GM12801 (cell line): ENCODE results near the gene TMEM101.

Source experiments
- TF ChIP-seq, protein P1 (sequence below): IDR thresholded peaks from one replicate; pipeline ENCODE4 v1.5.1; 2011; ENCODE audit warnings: control low read depth; ENCODE audit not compliant: insufficient read length; ENCODE audit errors: extremely low read depth

Gene TMEM101

DNA sequence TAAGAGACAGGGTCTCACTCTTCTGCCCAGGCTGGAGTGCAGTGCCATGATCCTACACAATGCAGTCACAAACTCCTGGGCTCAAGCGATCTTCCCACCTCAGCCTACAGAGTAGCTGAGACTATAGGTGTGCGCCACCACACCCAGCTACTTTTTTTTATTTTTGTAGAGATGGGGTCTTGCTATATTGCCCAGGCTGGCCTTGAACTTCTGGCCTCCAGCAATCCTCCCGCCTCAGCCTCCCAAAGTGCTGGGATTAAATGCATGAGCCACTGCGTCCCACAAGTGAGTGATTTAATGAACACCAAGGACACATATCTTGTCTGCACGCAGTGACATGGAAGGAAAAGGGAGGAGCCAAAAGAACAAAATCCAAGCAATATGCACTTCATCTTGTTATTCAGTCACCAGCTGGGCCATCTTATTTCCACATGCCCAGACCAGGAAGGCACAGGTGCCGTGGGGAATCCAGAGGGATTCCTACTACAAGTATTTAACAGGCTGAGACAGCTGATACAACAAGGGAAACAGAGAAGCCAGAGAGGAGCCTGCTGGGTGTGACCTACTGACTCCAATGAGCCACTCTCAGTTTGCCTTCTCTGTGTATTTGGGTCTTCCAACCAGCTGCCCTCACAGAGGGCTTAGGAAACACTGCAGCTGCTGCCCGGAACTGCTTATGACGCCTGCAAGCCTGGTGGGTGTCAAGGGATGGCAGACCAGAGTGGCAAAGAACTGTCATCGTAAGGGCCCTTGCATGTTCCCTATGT lies 34.7 kb upstream of the TMEM101 start:
- TF ChIP-seq, protein P1, sequence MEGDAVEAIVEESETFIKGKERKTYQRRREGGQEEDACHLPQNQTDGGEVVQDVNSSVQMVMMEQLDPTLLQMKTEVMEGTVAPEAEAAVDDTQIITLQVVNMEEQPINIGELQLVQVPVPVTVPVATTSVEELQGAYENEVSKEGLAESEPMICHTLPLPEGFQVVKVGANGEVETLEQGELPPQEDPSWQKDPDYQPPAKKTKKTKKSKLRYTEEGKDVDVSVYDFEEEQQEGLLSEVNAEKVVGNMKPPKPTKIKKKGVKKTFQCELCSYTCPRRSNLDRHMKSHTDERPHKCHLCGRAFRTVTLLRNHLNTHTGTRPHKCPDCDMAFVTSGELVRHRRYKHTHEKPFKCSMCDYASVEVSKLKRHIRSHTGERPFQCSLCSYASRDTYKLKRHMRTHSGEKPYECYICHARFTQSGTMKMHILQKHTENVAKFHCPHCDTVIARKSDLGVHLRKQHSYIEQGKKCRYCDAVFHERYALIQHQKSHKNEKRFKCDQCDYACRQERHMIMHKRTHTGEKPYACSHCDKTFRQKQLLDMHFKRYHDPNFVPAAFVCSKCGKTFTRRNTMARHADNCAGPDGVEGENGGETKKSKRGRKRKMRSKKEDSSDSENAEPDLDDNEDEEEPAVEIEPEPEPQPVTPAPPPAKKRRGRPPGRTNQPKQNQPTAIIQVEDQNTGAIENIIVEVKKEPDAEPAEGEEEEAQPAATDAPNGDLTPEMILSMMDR = no peak

DNA sequence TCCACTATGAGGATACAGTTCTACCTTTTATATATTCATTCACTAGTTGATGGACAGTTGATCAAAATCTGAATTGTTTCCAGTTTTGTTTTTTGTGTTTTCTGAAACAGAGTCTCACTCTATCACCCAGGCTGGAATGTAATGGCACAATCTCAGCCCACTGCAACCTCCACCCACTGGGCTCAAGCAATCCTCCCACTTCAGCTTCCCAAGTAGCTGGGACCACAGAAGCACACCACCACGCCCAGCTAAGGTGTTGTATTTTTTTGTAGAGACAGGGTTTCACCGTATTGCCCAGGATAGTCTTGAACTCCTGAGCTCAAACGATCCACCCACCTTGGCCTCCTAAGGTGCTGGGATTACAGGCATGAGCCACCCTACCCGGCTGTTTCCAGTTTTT lies 30.7 kb upstream of the TMEM101 start:
- TF ChIP-seq, protein P1 = no peak

DNA sequence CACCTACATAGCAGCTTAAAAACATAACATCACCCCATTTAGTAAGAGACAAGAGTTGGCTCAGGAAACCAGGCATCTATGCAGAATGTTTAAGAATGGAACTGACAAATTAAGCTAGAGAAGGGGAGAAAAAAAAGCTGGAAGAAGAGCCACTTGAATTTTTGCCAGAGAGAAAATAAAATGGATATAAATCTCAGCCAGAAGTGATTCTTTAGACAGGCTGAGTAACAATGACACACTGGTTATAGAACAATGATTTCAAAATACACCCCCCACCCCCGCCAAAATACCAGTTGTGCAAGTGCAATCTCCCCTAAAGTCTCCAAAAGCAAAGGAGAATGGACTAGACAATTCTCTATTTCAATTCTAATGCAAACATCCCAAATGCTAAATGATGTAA lies 29.3 kb upstream of the TMEM101 start:
- TF ChIP-seq, protein P1 = no peak

DNA sequence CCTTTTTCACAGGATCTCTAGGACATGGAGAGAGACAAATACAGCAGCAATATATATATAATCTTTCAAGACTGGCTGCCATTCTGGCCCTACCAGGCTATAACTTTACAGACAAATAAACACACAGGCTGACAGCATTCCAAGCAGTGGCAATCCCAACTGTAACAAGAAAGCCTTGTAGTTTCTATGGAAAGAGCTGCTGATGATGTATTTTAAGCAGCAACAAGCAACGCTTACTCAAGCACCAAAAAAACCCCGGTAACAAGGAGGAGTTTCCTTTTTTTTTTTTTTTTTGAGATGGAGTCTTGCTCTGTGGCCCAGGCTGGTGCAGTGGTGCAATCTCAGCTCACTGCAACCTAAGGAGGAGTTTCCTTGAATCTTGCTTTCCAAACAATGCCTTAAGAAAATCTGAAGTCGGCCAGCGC lies 28.5 kb upstream of the TMEM101 start:
- TF ChIP-seq, protein P1 = no peak

DNA sequence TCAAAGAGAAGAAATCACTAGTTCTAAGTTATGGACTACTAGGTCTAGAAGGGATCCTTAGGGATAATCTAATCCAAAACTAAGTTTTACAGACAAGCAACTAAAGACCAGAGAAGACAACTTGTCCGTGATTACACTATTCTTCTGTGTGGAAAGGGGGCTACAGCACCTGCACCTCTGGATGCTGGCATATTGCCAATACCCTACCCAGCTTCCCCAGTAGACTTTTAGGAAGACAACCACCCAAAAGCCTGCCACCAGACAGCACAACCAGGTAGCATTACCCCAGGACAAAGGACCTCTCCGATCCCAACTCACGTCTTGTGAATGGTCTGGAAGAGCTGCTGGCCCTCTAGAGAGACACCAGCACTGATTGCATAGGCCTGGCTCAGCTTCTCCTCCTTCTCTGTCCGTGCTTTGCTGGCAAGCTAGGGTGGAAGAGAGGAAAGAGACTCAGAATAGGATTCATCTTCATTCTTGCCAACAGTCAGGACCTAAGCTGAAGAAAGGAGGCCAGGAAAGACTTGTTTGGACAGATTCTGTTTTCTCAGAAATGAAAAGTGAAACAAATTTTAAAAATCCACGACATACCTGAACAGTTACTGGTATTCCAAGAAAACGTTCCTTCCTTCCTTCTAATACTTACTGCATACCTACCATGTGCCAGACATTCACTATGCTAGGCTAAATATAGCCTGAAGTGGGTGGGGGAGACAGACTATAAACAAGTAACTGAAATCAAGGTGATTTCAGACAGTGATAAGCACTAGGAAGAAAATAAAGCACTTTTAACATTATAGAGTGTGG lies 25.3 kb upstream of the TMEM101 start:
- TF ChIP-seq, protein P1 = no peak

DNA sequence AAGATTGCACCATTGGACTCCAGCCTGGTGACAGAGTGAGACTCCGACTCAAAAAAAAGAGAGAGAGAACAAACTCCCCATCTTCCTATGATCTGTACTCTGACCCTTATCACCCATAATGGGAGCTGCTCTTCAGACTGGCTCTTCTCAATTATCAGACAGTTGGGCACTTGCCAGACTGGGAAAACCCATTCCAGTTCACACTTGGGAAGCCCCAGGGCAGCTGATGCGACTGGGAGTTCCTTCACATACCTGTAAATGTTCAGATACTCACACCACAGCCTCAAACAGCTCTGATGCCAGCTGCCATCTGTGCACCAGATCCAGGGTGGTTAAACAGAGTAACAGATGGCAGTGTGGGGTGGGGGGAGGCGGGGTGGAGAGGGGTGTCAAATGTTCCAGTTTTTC lies 23.8 kb upstream of the TMEM101 start:
- TF ChIP-seq, protein P1 = no peak

DNA sequence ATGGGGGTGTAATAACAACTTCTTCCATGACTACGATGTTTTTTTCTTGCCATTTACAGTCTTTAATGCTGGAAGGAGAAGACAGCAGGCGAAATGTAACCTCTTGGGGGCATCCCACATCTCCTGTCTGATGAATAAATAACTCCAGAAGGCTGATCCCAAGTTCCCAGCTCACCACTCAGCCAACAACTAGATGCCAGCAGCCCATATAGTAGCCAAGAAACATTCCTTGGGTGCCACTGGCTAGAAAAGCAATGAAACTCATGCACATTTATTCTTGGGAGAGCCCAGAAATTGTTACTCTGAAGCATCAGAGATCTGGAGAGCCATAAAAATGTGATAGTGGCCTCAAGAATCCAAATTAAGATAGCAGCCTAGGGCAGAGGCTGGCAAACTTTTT lies 22.7 kb upstream of the TMEM101 start:
- TF ChIP-seq, protein P1 = no peak
